Activated CD8-positive, alpha-beta memory T cell treated with anti-CD3 and anti-CD28 coated beads, Interleukin-2, amount 10 ng/mL, durations not matched to agents 7 days and 5 days (primary cell): ENCODE measurements around the gene OTUB1. TPM values are rescaled to one million over a fixed set of nuclear protein-coding genes. Genes with fewer than 3 reads are reported as not detected.

ENCODE experiments used
- ATAC-seq: fragments of 150-1000 bp; cut with Tn5 transposase; one replicate; pipeline ENCODE4 v1.10.0; 2021; ENCODE audit warnings: moderate library complexity
- CTCF ChIA-PET: fragments of 350-600 bp; sonication (Branson Sonifier 250); formaldehyde crosslinking; loops from one replicate; lab custom pipeline; 2021; ENCODE audit warnings: antibody characterized with exemption; lab: Charles Lee
- DNase-seq: peaks from one replicate; pipeline ENCODE4 v3.0.0-alpha.2; 2020
- H3K27ac Mint-ChIP-seq: one replicate; pipeline ENCODE4 v1.8.0; 2021; ENCODE audit warnings: mild to moderate bottlenecking, mixed read lengths
- H3K27me3 Mint-ChIP-seq: one replicate; pipeline ENCODE4 v1.8.0; 2021; ENCODE audit warnings: mixed read lengths
- H3K36me3 Mint-ChIP-seq: one replicate; pipeline ENCODE4 v1.8.0; 2021; ENCODE audit warnings: mild to moderate bottlenecking, mixed read lengths
- H3K4me1 Mint-ChIP-seq: one replicate; pipeline ENCODE4 v1.8.0; 2021; ENCODE audit warnings: mixed read lengths
- H3K4me3 Mint-ChIP-seq: one replicate; pipeline ENCODE4 v1.8.0; 2021; ENCODE audit warnings: mild to moderate bottlenecking, moderate library complexity, mixed read lengths
- H3K9me3 Mint-ChIP-seq: one replicate; pipeline ENCODE4 v1.8.0; 2022; ENCODE audit warnings: low read depth, mixed read lengths
- total RNA-seq, 2 experiments: library from RNA; stranded (reverse); gene quantifications; one replicate each; pipeline ENCODE4 v1.2.3, GENCODE V29; 2021

Gene OTUB1
- total RNA-seq, 2 experiments from 2014 or later, result 90.1 to 97.6 TPM

DNA sequence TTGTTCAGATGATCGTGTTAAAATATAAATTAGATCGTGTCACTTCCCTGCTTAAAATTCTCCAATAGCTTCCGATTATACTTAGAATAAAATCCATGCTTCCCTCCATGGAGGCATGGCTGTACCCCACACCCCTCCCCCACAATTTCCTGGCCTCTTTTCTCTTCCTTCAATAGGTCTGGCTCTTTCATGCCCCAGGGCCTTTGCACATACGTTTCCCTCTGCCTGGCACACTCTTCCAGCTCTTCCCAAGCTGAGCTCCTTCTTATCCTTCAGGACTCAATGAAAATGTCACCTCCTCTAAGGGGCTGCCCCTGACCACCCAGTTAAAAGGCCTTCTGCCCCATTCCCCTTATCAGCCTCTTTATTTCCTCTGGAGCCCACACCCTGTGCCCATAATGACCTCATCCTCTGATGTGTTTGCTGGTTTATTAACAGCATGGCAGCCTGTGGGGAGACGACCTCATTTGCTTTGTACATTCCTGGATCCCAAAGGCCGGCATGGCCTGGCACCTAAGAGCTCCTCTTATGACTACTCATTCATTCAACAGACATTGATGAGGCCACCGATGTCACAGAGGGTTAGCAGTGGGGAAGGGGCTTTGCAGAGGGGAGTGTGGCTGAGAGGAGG is 40.5 kb downstream of the OTUB1 start:
- no peak overlapping the region for H3K27ac Mint-ChIP-seq
- DNase-seq, result no peak
- H3K36me3 Mint-ChIP-seq, result no peaks in the 10 kb centered on the region
- no peaks in the 10 kb centered on the region for H3K4me1 Mint-ChIP-seq
- ATAC-seq, result no peak
- peaks cover 13% of the 10 kb centered on the region for H3K27me3 Mint-ChIP-seq
- CTCF ChIA-PET, result no interaction called here
- no peak overlapping the region for H3K4me3 Mint-ChIP-seq
- H3K9me3 Mint-ChIP-seq, result no peaks in the 10 kb centered on the region

DNA sequence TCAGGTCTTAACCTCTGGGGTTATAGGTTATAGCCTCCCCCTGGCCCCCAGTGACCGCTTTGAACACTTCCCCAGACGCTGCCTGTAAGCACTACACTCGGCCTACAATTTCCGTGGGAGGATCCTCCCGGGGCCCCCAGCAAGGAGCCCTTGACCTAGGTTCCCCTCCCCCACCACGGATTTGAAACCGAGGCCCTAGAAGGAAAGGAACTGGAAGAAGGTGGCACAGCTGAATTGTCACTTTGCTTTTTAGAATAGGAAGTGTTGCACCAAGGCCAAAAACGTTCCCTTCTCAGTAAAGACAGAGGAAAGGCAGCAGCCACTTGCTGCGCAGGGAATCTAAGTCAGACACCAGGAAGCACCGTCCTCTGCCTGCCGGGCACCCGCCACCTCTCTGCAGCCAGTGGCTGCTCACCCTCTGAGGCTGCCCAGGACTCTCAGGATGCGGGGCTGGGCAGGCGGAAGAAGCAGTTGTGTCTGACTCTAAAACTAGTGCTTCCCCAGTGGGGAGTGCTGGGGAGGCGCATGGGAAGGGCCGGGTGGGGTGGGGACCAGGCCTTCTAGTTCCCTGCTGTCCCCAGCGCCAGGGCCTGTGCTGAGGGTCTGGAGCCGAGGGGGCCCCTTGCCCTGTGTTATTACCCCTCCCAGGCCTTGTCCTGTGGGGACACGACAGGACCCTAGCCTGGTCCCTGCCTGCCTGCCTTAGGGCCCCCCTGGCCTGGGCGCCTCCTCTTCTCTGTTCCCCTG is 41.6 kb downstream of the OTUB1 start:
- DNase-seq (no peak), ATAC-seq (no peak)
- CTCF ChIA-PET, result no interaction called here
- H3K27me3 Mint-ChIP-seq, result peaks cover 13% of the 10 kb centered on the region
- H3K27ac Mint-ChIP-seq, result no peak overlapping the region
- no peak overlapping the region for H3K4me3 Mint-ChIP-seq
- no peaks in the 10 kb centered on the region for H3K4me1 Mint-ChIP-seq
- H3K9me3 Mint-ChIP-seq, result no peaks in the 10 kb centered on the region
- no peaks in the 10 kb centered on the region for H3K36me3 Mint-ChIP-seq

DNA sequence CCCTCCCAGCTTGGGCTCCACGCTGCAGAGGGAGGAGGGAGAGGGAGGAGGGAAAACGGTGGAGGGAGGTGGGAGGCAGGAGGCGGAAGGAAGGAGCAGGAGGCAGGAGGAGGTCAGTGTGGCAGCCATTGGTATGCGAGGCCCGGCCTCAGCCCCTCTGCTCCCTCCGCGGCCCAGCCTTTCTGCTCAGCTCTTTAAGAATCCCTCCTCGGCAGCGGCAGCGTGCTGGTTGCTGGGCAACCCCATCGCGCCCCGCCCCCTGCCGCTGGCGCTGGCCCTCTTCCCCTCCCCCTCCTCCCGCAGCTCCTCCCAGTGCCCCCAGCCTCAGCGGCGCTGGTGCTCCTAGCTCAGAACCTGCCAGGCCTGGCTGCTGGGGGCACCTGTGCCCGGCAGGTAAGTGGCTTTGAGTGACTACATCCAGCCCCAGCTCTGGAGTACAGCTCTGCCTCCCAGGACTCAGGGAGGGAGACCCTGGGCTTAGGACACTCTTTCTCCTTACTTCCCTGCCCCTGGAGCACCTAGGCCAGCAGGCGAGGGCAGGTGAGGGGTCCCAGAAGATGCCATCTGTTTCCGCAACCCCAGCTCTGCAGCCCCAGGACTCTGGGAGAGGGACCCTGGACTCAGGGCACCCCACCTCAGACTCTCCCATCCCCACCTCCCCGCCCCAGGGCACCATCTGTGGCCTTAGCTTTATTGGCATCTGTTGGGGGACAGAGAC is 42.3 kb downstream of the OTUB1 start:
- peaks cover 17% of the 10 kb centered on the region for H3K27me3 Mint-ChIP-seq
- H3K4me3 Mint-ChIP-seq, result no peak overlapping the region
- H3K4me1 Mint-ChIP-seq, result no peaks in the 10 kb centered on the region
- no peaks in the 10 kb centered on the region for H3K9me3 Mint-ChIP-seq
- H3K27ac Mint-ChIP-seq, result no peak overlapping the region
- CTCF ChIA-PET, result no interaction called here
- no peak for DNase-seq
- ATAC-seq, result no peak
- H3K36me3 Mint-ChIP-seq, result no peaks in the 10 kb centered on the region

DNA sequence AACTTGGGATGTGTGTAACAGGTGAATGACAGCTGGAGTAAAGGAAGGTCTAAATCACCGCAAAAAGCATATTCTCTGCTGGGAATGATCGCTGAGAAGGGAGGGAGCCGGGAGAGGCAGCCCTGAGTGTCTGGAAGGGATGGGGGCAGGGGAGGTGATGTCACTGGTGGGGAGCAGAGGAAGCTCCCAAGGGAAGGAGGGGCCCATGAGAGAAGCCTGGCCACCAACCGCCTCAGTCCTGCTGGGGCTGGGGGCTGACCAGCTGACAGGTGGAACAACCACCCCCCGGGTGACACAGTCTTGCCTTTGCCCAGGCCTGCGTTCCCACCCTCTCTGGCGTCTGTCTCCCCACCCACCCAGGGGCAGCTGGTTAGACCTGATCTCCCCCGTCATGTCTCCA is 43.5 kb downstream of the OTUB1 start:
- Mint-ChIP-seq H3K4me3 (no peak overlapping the region), H3K9me3 (no peaks in the 10 kb centered on the region), H3K27me3 (peaks cover 28% of the 10 kb centered on the region), H3K36me3 (no peaks in the 10 kb centered on the region), H3K27ac (no peak overlapping the region), H3K4me1 (no peaks in the 10 kb centered on the region)
- ATAC-seq (no peak), DNase-seq (no peak)
- CTCF ChIA-PET, result no interaction called here

DNA sequence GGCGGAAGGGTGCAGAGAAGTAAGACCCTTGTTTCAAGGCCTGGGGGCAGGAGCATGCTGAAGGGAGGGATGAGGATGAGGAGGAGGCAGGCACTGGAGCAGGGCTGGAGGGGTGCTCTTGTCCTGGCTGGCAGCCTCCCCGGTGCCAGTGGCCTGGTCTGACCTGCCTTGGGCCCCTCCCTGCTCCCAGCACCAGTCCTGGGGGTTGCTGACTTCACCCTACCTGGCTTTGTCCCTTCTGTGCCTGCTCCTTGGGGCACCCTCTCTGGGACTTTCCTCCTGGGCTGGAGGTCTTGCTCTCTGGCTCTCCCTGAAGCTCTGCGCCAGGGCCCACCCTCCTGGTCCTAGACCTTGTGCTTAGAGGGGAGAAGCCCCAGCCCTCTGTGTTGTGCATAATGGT is 44.8 kb downstream of the OTUB1 start:
- peaks cover 33% of the 10 kb centered on the region for H3K27me3 Mint-ChIP-seq
- CTCF ChIA-PET, result interaction anchor here (1.0 kb wide), 1 partner anchor 30 kb away, joined by 3 read pairs; no protein-coding TSS in a partner anchor
- no peak for DNase-seq
- no peaks in the 10 kb centered on the region for H3K9me3 Mint-ChIP-seq
- no peak overlapping the region for H3K27ac Mint-ChIP-seq
- no peaks in the 10 kb centered on the region for H3K36me3 Mint-ChIP-seq
- ATAC-seq, result no peak
- no peak overlapping the region for H3K4me3 Mint-ChIP-seq
- H3K4me1 Mint-ChIP-seq, result peaks cover 3% of the 10 kb centered on the region

DNA sequence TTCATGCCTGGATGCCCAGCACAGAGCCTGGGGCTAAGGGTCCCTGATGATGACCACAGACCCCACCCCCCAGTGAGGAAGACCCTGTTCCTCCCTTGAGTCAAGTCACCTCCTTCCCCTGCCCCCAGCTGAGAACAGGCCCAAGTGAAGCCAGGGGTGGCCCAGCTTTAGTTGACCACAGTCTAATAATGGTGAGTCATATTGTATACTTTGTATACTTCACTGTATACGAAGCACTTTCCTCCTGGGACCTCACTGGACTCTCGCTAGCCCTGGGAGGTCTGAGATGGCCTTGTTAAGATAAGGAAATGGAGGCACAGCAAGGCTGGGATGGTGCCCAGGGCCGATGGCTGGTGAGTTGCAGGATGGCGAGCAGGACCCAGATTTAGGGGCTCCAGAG is 45.8 kb downstream of the OTUB1 start:
- H3K9me3 Mint-ChIP-seq, result no peaks in the 10 kb centered on the region
- CTCF ChIA-PET, result no interaction called here
- H3K27me3 Mint-ChIP-seq, result peaks cover 35% of the 10 kb centered on the region
- H3K36me3 Mint-ChIP-seq, result no peaks in the 10 kb centered on the region
- DNase-seq (no peak), ATAC-seq (no peak)
- no peak overlapping the region for H3K4me3 Mint-ChIP-seq
- H3K27ac Mint-ChIP-seq, result no peak overlapping the region
- H3K4me1 Mint-ChIP-seq, result peaks cover 3% of the 10 kb centered on the region

DNA sequence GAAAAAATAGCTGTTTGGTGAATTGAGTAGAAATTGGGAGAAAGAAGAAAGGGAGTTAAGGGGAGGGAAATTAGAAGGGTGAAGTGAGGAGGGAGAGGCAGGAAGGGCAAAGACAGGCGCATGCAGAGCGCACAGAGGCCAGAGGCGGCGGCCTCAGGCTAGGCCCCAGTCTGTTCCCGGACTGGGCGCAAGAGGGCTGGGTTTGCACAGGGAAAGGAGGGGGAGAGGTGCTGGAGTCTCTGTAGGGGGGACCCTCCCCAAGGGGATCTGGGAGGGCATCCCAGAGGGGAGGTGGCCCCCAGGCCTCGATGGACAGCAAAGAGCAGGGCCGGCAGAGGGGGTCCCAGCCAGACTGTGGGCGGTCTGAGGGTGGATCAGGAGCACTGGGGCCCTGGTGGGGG is 48.2 kb downstream of the OTUB1 start:
- Mint-ChIP-seq H3K4me3 (no peak overlapping the region), H3K36me3 (no peaks in the 10 kb centered on the region), H3K27me3 (peaks cover 42% of the 10 kb centered on the region), H3K27ac (no peak overlapping the region), H3K9me3 (no peaks in the 10 kb centered on the region), H3K4me1 (peaks cover 3% of the 10 kb centered on the region)
- ATAC-seq (no peak), DNase-seq (no peak)
- CTCF ChIA-PET, result no interaction called here

DNA sequence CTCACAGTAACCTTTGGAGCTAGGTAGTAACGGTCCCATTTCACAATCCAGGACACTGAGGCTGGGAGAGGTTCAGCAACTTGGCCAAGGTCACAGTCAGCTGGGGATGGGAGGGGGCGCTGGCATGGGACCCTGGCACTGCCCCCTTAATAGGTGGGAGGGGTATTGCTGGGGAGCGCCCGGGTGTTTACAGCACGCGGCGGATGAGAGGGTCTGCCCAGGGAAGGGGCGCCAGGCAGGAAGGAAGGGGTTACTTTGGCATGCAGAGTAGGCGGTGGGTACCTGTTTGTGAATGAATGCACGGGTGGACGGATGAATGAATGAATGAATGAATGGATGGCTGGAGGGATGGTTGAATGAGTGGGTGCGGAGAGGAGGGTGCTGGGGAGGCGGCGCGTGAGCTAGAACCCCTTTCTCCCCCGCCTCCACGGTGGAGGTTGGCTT is 48.9 kb downstream of the OTUB1 start:
- Mint-ChIP-seq H3K9me3 (no peaks in the 10 kb centered on the region), H3K27me3 (peaks cover 42% of the 10 kb centered on the region), H3K4me3 (no peak overlapping the region), H3K36me3 (no peaks in the 10 kb centered on the region), H3K4me1 (peaks cover 3% of the 10 kb centered on the region), H3K27ac (no peak overlapping the region)
- CTCF ChIA-PET, result no interaction called here
- DNase-seq (no peak), ATAC-seq (no peak)

DNA sequence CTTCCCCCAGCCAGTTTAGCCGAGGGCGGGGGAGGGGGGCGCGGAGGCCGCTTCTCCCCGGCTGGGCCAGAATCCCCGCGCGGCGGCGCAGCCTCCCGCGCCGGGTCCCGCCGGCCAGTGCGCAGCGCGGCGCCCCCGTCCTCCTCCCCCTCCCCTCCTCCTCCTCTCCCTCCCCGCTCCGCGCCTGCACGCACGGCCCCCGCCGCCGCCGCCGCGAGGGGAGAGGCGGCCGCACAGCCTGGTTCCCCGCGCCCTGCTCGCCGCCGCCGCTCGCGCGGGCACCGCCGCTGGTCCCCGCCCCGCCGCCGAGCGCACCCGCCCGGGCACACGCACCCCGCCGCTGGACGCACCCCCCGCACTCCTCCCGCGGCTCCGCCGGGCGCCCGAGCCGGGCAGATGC is 49.3 kb downstream of the OTUB1 start, which contains the start of gene FLRT1:
Gene FLRT1 (plus strand): TSS at position 356 of the 400 bp plus-strand sequence. CDS start 80,337 bp downstream, outside the sequence.
- Mint-ChIP-seq H3K27ac (no peak within 1 kb of the TSS), H3K27me3 (peaks cover 42% of the 10 kb centered on the region), H3K4me3 (no peak within 1 kb of the TSS), H3K4me1 (peaks cover 3% of the 10 kb centered on the region), H3K36me3 (no peaks in the 10 kb centered on the region), H3K9me3 (no peaks in the 10 kb centered on the region)
- CTCF ChIA-PET, result no interaction called here
- DNase-seq (no peak), ATAC-seq (no peak)

DNA sequence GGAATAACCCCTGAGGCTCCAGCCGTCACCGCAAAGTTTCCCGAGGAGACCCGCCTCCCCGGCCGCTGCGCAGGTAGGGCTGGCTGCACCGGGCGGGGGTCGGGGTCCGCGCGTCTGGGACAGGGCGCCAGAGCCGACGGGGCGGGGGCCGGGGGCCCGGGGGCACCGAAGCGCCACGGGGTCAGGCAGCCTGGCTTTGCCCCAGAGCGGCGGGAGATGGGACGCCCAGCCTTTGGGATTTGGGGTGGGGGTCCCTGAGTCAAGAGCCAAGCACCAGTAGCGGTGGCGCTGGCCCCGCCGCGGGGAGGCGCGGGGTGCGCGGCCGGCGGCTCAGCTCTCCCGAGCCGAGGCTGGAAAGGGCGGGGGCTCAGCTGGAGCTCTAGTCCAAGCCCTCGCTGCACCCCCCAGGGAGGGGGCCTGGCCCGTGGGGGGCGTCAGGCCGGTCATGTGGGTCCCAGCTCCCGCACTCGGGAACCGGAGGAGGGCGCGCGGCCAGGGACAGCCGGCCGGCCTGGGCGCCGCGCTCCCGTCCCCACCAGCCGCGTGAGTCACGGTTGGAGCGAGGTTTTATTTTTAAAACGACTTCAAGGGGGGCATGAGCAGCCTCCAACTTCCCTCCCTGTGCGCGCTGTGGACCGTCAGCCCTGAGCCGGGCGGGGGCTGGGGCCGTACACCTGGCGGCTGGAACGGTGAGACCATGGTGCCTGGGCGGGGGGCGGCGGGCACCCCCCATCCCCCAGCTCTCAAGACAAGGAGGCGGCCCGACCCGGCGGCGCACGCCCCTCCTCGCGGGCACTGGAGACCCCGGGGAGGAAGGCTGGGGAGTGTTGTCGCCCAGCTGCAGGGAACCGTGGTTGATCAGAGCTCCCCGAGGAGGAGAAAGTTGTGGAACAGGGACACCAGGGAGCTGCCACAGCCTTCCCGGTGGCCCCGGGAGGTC is 50.1 kb downstream of the OTUB1 start:
- no peak overlapping the region for H3K4me3 Mint-ChIP-seq
- H3K36me3 Mint-ChIP-seq, result no peaks in the 10 kb centered on the region
- H3K27me3 Mint-ChIP-seq, result peaks cover 42% of the 10 kb centered on the region
- CTCF ChIA-PET, result interaction anchor here (1.8 kb wide), 1 partner anchor 35 kb away, joined by 7 read pairs; no protein-coding TSS in a partner anchor
- H3K4me1 Mint-ChIP-seq, result peaks cover 3% of the 10 kb centered on the region
- DNase-seq (no peak), ATAC-seq (peak; percentile 32)
- H3K27ac Mint-ChIP-seq, result no peak overlapping the region
- H3K9me3 Mint-ChIP-seq, result no peaks in the 10 kb centered on the region

DNA sequence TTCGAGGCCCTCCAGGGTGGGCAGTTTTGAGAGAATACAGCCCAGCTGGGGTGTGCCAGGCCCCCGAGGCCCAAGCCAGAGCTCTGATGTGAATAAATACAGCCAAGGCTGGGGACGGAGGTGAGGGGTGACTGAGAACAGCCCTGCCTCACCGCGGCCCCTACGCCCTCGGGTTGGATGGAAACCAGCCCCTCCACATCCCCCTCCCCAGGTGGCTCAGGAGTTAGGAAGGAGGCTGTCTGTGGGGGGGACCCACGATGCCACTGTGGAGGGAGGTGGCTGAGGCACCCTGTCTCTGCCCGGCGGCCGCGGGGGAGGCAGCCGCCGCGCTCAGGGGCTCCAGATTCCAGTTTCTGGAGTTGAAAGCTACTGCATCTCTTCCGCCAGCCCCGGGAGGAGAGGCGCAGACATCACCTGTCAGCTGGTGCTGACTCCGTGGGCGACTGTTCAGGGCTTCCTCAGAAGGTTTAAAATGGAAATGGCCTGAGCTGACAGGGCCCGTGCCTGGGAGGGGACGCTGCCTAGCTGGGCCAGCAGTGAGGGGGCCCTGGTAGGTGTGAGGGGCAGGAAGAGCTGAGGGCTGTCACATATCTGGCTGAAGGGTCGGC is 50.9 kb downstream of the OTUB1 start:
- no peak overlapping the region for H3K4me3 Mint-ChIP-seq
- H3K4me1 Mint-ChIP-seq, result peaks cover 3% of the 10 kb centered on the region
- H3K36me3 Mint-ChIP-seq, result no peaks in the 10 kb centered on the region
- no peak for ATAC-seq
- no peaks in the 10 kb centered on the region for H3K9me3 Mint-ChIP-seq
- no peak overlapping the region for H3K27ac Mint-ChIP-seq
- peaks cover 42% of the 10 kb centered on the region for H3K27me3 Mint-ChIP-seq
- no peak for DNase-seq
- CTCF ChIA-PET, result interaction anchor here (1.8 kb wide), 1 partner anchor 36 kb away, joined by 7 read pairs; no protein-coding TSS in a partner anchor

DNA sequence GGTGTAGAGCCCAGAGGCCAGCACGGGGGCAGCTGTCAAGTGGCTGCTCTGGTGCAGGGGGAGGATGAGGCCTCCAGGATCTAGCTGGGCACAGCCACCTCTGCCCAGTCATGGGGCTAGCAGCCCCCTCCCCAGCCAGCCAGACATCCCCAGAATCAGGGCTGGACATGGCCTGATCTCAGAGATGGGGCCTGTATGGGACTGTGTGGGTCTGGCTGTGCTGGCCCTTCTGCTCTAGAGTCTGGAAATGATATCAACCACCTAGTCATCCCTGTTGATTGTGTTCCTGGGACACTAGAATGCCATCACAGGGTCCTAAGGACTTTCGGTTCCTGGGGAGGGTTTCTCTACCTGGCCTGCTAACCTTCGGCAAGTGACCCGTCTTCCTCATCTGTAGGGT is 52.3 kb downstream of the OTUB1 start:
- Mint-ChIP-seq H3K4me1 (peaks cover 3% of the 10 kb centered on the region), H3K27ac (no peak overlapping the region), H3K9me3 (no peaks in the 10 kb centered on the region), H3K36me3 (no peaks in the 10 kb centered on the region), H3K27me3 (peaks cover 38% of the 10 kb centered on the region), H3K4me3 (no peak overlapping the region)
- DNase-seq (no peak), ATAC-seq (no peak)
- CTCF ChIA-PET, result no interaction called here
